GM23338 (cell line): Measurements from ENCODE around the gene DPYSL3.

Experiments
- CTCF ChIP-seq, 2 experiments: fragments of 200-600 bp in 1 of 2; sonication (generic) in 1 of 2; conservative IDR thresholded peaks; 2 replicates each; pipeline versions ENCODE4 v1.5.1 to v1.6.1; 2016 to 2017; ENCODE audit warnings: antibody characterized with exemption in 2 of 2, low read depth in 2 of 2, mild to moderate bottlenecking in 2 of 2, moderate library complexity in 1 of 2
- EZH2 ChIP-seq: fragments of 200-600 bp; sonication (generic); IDR thresholded peaks from one replicate; pipeline ENCODE4 v1.8.0; 2017; ENCODE audit warnings: antibody characterized with exemption, mild to moderate bottlenecking, low read depth; ENCODE audit not compliant: unreplicated experiment
- JUNB ChIP-seq: IDR thresholded peaks from one replicate; pipeline ENCODE4 v1.6.1; 2016; ENCODE audit warnings: antibody characterized with exemption; ENCODE audit not compliant: unreplicated experiment
- NANOG ChIP-seq: IDR thresholded peaks from 2 replicates; pipeline ENCODE4 v1.6.1; 2016; ENCODE audit warnings: antibody characterized with exemption, borderline replicate concordance
- POLR2AphosphoS5 ChIP-seq: IDR thresholded peaks from 2 replicates; pipeline ENCODE4 v1.6.1; 2016; ENCODE audit warnings: antibody characterized with exemption, low read depth
- REST ChIP-seq: IDR thresholded peaks from one replicate; pipeline ENCODE4 v1.6.1; 2018; ENCODE audit warnings: antibody characterized with exemption; ENCODE audit not compliant: unreplicated experiment
- ZNF114 ChIP-seq: fragments of 250-450 bp; sonication (Bioruptor Pico); IDR thresholded peaks from 2 replicates; pipeline ENCODE4 v1.5.0; 2020; ENCODE audit warnings: mild to moderate bottlenecking, moderate library complexity

- TF ChIP-seq CTCF (conservative IDR thresholded peaks at IDR 0.05; ENCODE audit: low read depth in 2 of 2) (no peak), NANOG (no peak), POLR2AphosphoS5 (no peak), EZH2 (no peak), ZNF114 (no peak), JUNB (no peak), REST (no peak)
Observed at GRCh38 chr5:147446523-147446922, 63.3 kb downstream of the DPYSL3 start.
